Left cardiac atrium (tissue), 4 donors: ENCODE data around the gene ALKBH3. TPM values are rescaled to one million over a fixed set of nuclear protein-coding genes. Genes with fewer than 3 reads are reported as not detected.

Source experiments
- ATAC-seq, 2 donors: fragments of 200-7000 bp; cut with Tn5 transposase; one replicate each; pipeline ENCODE4 v1.9.1; 2020; ENCODE audit warnings: mild to moderate bottlenecking in 2 of 2, moderate library complexity in 2 of 2
- DNase-seq: peaks from one replicate; pipeline ENCODE4 v3.0.0-alpha.2; 2020
- intact Hi-C, 2 donors: fragments of 100-400 bp; cut with DNase I; formaldehyde crosslinking; loops; one replicate each; pipeline versions ENCODE4 v1.14.1 to v1.15.1; 2022 to 2023
- total RNA-seq, 2 donors: library from RNA; stranded (reverse); fragmentation: NEBNext Ultra II Directional; extraction: Animal tissue kit (Norgen Biotek cat#: 25700); gene quantifications; one replicate each; pipeline ENCODE4 v1.2.1, GENCODE V29; 2021
- donor health status: DM: no; HTN: yes; CAD: no.
- donor health status: DM: no; HTN: yes; CAD: no; lungs with severe emphysema.
- donor health status: DM: yes; HTN: yes; CAD: no.
- donor health status: Dilated cardiomyopathy.

Gene ALKBH3
- total RNA-seq, 2 donors from 2014 or later = 13.8 to 20.1 TPM

DNA sequence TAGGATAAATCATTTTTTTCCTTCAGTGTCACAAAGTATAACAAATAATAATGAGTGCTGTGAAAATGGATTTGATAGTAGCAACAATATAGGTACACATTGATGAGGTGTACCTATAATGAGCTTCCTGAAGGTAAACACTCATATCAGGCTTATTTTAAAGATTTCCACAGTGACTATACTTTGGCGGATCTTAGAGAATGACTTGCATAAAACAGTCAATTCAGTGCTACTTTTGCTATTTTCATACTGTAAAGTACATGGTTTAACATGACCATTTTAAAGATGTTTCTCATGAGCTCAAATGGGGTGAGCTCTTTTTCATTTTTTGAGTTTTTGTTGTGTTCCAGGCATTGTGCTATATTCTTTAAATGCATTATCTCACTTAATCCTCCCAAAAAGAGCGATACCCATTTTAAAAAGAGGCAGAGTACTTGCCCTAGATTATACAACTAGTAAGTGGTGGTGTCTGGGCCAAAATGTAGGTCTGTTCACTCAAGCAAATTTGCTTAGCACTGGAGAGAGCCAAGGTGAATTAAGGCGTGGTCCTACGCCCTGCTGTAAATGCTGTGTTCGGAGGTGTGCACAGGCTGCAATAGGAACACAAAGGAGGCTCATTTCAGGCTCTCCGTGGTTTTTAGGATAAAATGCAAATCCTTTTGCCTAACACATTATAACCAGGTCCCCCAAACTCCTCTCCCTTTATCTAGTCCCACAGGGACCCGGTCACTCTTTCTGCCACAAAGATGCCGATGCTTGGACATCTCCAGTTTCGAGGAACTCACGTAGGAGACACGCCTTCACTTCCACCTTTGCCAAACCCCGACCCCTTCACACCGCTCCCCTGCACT is 617 bp upstream of the ALKBH3 start:
- intact Hi-C loops = no loop called here
- ATAC-seq (no peak), DNase-seq (no peak)

DNA sequence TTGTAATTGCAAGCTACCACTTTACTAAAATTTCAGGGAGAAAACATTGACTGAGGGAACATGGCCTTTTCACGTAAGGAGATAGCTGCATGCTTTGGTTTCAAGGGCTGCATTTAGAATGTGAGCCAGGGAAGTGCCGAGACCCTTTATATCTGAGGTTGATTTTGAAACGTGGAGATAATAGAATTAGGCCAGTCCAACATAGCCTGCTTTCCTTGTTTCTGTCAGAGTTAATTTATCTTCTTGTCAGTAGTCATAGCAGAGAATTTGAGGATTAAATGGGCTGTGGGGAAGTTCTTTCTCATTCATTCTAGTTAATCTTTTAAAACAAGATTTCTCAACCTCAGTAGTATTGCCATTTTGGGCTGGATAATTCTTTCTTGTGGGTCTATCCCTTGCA is 12.2 kb downstream of the ALKBH3 start:
- ATAC-seq (no peak), DNase-seq (no peak)

DNA sequence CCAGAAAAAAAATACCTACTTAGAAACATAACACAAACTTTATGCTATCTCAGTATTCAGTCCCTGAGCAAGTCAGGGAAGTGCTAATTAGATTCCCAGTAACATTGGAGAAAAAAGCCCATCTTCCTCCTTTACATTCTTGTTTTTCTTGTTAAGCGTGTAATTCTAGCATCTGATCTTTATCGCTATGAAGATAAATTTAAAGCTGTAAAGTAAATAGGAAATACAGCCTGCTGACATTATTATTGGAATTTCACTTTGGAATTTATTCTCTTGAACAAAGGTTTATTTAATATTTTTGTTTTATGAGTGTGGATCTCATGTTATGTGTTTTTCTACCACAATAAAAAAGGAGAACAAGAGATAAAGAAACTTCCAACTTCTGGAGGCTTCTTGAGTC is 13.9 kb downstream of the ALKBH3 start:
- intact Hi-C loops = no loop called here
- DNase-seq = no peak
- no peak for ATAC-seq

More for the DNA sequence above, 12.2 kb downstream of the ALKBH3 start:
- intact Hi-C loops = no loop called here

DNA sequence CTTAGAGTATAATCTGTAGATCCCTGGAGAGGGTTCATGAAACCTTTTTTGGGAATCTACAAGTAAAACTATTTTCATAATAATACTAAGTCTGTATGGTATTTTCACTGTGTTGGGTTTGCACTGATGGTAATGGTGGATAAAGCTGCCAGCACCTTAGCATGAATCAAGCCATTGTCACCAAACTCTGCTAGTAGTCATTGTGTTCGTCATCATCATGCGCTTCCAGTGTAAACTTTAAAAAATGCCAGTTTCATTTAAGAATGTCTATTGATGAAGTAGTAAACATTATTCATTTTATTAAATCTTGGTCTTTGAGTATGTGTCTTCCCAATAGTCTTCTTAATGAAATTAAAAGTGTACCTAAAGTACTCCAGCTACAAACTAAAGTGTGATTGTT is 15.0 kb downstream of the ALKBH3 start:
- no peak for DNase-seq
- ATAC-seq = no peak
- intact Hi-C loops = no loop called here

DNA sequence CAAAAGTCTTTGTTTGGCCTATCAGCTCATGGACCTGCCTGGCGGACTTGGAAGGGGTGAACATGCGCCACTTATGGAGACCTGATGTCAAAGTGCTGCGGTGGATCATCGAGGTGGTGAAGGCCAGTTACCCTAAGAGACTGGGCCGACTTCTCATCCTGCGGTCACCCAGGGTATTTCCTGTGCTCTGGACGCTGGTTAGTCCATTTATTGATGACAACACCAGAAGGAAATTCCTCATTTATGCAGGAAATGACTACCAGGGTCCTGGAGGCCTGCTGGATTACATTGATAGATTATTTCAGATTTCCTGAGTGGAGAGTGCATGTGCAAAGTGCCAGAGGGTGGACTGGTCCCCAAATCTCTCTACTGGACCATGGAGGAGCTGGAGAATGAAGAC is 17.9 kb downstream of the ALKBH3 start:
- DNase-seq = no peak
- ATAC-seq = no peak
- intact Hi-C loops = no loop called here

DNA sequence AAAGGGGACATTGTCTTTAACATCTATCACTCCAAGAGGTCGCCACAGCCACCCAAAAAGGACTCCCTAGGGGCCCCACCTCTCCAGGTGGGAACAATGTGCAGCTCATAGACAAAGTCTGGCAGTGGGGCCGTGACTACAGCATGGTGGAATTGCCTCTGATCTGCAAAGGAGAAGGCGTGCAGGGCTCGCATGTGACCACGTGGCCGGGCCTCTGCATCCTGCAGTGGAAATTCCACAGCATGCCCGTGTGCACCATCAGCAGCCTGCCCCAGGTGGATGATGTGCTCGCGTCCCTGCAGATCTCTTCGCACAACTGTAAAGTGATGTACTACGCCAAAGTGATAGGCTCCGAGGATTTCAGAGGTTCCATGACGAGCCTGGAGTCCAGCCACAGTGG is 18.5 kb downstream of the ALKBH3 start:
- no peak for DNase-seq
- no peak for ATAC-seq
- intact Hi-C loops = no loop called here

DNA sequence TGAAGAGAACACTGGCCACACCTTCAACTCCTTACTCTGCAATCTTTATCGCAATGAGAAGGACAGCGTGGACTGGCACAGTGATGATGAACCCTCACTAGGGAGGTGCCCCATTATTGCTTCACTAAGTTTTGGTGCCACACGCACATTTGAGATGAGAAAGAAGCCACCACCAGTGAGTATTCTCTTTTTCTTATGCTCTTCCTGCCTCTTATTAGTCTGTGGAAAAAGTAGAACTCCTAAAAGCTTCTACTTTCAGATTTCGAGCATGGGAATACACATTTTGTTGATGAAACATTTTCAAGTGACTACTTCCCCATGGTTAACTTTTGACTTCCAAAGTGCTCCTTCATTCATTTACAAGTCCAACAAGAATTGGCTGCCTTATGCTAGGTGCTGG is 20.9 kb downstream of the ALKBH3 start:
- intact Hi-C loops = no loop called here
- DNase-seq = no peak
- no peak for ATAC-seq

DNA sequence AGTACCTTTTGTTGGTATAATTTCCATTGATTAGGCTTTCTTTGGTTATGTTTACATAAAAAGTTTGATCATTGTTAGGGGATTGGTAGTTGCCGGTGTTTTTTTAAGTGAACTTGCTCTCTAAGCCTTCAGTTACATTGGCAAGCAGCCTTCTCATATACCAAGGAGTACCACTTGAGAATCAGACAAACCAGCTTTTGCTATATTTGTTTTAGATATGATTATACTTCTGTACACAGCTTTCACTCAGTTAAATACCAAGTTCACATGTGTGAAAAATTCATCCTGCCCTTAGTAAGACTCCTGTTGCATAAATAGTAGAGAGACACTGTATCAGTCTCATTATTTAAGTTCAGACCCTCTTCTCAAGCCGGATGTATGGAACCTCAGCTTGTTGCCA is 22.4 kb downstream of the ALKBH3 start:
- no peak for ATAC-seq

DNA sequence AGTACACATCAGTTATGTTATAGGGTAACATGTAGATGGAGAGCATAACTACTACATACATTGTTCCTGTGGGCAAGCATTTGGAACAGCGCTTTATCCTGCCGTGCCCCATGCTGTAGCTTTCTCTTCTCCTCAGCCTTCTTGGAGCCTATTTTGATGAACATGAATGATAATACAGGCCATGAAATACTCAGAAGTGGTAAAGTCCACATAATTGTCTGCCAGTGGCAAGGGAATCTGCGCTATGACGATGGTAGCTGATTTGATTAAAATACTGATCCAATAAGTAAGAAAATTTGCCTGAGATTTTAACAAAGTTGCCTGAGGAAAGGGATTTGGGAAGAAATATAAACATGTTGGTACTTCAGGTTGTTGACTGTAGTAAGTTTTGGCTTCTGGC is 23.3 kb downstream of the ALKBH3 start:
- DNase-seq (no peak), ATAC-seq (no peak)
- intact Hi-C loops = no loop called here

More for the DNA sequence above, 22.4 kb downstream of the ALKBH3 start:
- intact Hi-C loops = no loop called here
- DNase-seq = no peak

DNA sequence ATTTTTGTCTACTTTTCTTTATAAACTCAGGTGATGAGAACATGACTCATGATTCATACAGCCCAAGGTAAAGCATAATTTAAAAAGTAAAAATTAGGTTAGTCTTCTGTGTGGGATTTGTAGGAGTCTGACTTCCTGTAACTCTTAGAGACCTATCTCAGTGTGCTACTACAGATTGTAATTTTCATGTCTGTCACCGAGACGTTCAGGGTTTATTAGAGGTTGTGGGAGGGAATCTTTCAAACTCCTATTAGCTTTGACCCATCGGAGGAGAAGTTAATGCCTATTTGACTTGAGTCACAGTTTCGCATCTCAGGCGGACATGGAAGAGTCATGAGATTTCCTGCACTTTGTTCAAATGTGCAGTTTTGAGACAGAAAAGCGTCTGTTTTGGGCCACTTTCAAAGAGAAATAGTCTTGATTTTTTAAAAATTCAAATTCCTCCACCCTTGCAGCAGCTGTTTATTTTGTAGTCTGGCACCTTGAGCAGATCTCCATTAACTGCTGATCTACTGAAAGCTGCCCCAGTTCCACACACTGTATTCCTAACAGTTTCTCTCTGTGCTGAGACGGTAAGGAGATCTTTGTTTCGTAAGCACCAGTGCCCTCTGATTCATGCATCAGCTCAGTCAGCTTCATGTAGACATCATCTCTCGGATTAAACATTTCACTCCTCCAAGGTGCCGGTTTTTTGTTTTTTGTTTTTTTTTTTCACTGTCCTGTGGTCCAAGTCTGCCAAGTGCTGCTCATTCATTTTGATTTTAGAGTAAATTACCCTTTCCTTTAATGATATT is 24.3 kb downstream of the ALKBH3 start:
- no peak for DNase-seq
- intact Hi-C loops = no loop called here
- ATAC-seq = peak; percentile 71 to 89

DNA sequence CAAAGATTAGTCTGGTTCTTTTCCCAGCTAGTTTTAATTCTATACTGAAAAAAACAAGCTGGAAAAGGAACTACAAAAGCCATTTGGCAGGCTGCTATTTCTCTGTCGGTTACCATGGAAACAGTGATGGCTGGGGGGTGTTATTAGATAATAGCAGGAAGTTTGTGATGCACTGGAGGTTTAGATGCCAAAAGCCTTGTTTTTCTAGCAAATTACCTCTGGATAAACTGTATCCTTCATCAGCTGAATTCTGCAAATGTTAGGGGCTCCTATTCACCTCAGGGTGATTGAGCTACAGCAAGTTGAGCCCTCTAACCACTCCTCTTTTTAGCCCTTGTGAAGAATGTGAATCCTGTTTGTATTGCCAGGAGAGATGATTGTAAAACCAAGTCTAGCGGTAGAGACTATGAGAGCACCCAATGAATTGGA is 25.2 kb downstream of the ALKBH3 start:
- intact Hi-C loops = no loop called here
- DNase-seq = peak; percentile 53

DNA sequence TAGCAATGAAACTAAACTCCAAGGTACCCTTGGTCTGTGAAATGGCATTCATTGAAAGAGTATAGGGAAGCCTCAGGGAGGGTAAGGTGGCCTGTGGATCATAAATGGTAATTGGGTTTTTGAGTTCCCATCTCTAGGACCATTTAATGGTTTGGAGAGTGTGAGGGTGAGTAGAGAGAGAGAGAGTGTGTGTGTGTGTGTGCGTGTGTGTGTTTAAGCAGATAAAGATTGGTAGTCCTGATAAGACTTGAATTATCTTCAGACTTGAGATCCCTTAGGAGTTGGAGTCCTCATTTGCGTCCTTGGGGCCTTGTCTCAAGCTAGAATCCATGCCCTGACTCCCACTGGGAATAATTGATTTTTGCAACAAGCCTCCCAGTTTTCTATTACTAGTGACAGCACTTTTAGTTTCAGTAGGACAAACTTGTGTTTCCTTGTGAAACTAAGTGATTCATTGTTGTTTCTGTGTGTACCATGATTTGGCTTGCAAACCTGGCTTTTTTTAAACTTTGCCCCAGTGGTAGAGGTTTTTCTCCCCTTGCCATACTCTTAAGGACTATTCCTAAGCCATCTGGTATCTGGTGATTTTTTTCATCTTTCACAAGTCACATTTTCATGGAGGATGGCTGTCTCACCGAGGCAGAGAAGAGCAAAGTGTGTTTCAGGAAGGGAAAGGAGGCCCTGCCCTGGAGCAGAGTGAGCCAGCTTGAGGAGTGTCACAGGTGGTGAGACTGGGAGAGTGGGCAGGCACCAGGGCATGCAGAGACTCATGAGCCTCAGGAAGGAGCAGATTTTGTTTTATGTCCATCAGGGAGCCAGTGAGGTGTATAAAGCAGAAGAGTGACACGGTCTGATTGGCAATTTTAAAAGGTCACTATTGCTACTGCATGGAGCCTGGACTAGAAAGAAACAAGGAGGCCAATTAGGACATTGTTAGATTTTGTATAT is 26.7 kb downstream of the ALKBH3 start:
- intact Hi-C loops = no loop called here
- DNase-seq (no peak), ATAC-seq (no peak)

More for the DNA sequence above, 25.2 kb downstream of the ALKBH3 start:
- ATAC-seq = peak; percentile 48 to 57

DNA sequence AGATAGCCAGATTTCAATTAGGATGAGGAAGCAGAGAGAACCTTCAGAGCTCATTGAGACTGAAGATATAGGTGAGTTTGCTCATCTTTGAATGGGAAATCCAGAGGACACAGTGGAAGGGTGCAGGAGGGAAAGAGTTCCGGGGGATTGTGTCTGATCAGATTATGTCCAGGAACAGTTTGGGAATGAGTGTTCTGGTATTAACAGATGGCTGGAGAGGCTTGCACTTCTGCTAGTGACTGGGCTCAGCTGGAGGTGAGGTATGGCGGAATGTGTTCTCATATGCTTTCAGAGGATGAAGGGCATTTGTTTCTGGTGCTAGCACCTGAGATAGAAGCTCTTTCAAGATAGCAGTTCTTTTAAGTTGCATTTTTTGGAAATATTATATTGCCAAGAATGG is 27.6 kb downstream of the ALKBH3 start:
- no peak for ATAC-seq
- no peak for DNase-seq
- intact Hi-C loops = no loop called here

DNA sequence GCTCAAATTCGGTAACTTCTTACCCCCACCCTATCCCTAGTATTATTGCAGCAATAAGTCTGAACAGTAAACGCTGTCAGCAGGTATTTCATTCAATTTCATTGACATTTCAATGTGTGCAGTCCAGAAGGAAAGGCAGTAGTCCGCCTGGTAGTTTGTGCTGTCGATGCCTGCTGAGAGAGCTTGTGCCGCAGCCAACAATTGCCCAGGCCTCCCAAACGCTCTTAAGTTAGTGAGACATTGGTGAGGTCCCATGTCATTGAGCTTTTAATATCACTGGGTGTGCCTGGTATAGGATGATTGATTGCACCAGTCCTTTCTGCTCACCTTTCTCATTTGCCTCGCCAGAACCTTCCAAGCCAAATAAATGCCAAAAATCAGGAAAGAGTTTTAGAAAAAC is 28.1 kb downstream of the ALKBH3 start:
- DNase-seq = no peak
- intact Hi-C loops = no loop called here
- no peak for ATAC-seq

DNA sequence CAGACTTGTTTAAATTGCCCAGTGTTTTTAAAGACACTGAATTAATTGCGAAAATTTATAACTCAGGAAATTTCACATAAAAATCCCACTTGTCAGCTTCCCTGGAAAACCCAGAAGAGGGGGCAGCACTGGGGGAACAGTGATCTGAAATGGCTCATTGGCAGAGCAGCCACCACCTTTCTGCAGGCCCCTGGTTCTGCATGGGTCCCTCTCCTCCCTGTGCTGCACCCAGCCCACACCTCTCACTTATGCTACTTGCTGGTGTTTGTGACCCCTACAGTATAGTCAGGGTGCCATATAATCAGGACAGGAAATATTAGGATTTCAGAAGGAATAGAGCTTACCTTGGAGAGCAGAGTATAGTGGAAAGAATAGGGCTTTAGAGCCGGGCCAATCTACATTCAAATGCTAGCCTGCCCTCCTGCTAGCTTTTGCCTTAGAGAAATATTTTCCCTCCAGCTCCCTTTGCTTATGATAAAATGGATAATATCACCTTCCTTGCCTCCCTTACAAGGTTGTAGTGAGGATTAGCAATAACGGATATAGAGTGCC is 33.3 kb downstream of the ALKBH3 start:
- no peak for ATAC-seq
- intact Hi-C loops = no loop called here

DNA sequence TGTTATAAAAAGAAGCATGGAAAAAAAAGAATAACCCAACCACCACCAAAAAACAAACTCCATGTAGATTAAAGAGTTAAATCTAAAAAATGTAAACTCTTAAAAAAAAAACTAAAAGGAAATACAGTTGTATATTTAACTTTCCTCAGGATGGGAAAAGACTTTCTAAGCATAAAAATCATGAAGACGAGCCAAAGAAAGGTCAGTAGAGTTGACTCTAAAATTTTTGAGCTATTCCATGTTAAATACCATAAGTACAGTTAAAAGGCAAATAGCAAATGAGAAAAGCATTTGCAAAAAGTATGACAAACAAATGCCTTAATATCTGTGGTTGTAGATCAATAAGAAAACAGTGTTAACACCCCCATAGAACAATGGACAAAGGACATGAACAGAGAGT is 33.8 kb downstream of the ALKBH3 start:
- ATAC-seq = no peak
- intact Hi-C loops = no loop called here

More for the DNA sequence above, 33.3 kb downstream of the ALKBH3 start:
- no peak for DNase-seq

DNA sequence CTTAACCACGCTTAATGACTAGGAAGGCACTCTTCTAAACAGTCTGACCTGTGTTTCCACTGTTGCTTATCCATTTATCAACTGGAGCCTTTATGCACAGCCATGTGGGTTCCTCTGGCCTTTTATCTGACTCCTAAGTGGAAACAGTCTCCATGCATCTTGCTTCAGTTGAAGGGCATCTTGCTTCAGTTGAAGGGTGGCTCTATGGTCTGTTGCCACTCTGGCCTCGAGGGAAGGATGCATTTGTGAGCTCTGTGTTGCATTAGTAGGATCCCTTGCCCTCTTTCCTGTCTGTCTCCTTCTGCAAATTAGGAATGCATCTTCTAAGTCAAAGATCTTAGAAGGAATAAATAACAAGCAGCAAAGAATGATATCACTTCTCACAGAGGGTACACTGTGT is 36.0 kb downstream of the ALKBH3 start:
- ATAC-seq (no peak), DNase-seq (no peak)
- intact Hi-C loops = no loop called here

More for the DNA sequence above, 33.8 kb downstream of the ALKBH3 start:
- DNase-seq = no peak

DNA sequence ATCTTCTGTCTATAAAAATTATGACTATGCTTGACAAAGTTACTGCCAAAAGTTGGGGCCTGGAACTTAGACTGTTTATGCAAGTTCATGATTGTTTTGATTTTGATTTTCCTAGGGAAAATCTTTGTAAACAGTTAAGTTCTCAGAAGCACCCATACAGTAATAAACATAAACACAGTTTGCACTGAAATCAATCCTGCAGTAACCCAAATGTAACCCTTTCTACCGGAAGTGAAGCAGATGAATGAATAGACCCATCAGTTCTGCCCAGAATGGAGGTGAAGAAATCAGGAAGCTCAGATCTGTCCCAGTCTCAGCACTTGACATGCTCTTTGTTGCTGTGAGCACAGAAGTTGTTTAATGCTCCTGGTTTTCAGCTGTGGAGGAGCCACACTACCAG is 37.2 kb downstream of the ALKBH3 start:
- no peak for ATAC-seq
- no peak for DNase-seq
- intact Hi-C loops = no loop called here

DNA sequence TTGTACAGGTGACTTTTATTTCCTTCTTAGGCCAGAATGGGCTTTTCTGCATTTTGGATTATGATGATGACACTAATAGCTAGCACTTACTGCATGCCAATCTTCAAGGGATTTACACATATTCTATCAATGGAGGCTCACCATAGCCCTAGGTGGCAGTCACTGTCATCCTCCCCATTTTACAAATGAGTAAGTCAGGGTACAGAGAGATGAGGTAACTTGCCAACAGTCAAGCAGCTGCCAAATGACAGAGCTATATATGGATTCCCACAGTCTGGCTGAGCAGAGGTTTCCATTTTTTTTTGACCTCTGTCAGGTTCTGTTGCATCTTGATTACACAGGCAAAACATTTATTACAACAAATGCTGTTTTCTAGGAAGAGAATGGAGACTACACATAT is 38.0 kb downstream of the ALKBH3 start:
- intact Hi-C loops = no loop called here
- ATAC-seq (no peak), DNase-seq (no peak)
